K562 (cell line): ENCODE measurements around the gene LAMA5. TPM values are rescaled to one million over a fixed set of nuclear protein-coding genes. Genes with fewer than 3 reads are reported as not detected.

ENCODE experiments used
- ATAC-seq: fragments of 200-7000 bp; cut with Tn5 transposase; 3 replicates; pipeline ENCODE4 v1.9.1; 2020; ENCODE audit warnings: moderate library complexity
- BruUV-seq: library from RNA; stranded (reverse); fragments of 400-500 nt; replicated peaks from 2 replicates; lab custom pipeline; 2021; lab: Mats Ljungman, UMichigan
- CTCF ChIA-PET: fragments of 300-600 bp; formaldehyde crosslinking; extraction: SDS; loops from one replicate; lab custom pipeline; 2021; ENCODE audit warnings: low intra/inter-chr PET ratio; lab: Yijun Ruan, JAX
- POLR2A ChIA-PET: fragments of 300-600, 350-650 bp; sonication (Branson Sonifier 250); formaldehyde crosslinking; extraction: SDS; loops from one replicate; lab custom pipeline; 2021; ENCODE audit warnings: antibody characterized with exemption, inconsistent platforms; lab: Yijun Ruan, JAX
- DNase-seq, 4 experiments: peaks; one replicate each; pipeline versions ENCODE4 v3.0.0 to v3.0.0-alpha.2; 2011 to 2018; ENCODE audit warnings: low spot score in 3 of 4, mixed read lengths in 3 of 4; ENCODE audit errors: extremely low read depth in 1 of 4
- FAIRE-seq: peaks from 2 replicates; lab custom pipeline; 2011; peaks lifted over from hg19 to GRCh38; lab: Jason Lieb, UNC
- H2AFZ ChIP-seq: 2 replicates; pipeline ENCODE4 v1.6.0; 2011; ENCODE audit warnings: low read depth, low read length, control low read depth, inconsistent platforms
- H3K27ac ChIP-seq: fragments of 200-600 bp; 3 replicates; pipeline ENCODE4 v1.8.0; 2011; ENCODE audit warnings: low read depth, mild to moderate bottlenecking, control low read depth, inconsistent platforms, low read length, moderate library complexity, mixed read lengths; ENCODE audit errors: extremely low read depth
- H3K27me3 ChIP-seq, 2 experiments: fragments of 300-600 bp in 1 of 2; 2 replicates in 1 of 2; 3 replicates in 1 of 2; pipeline versions ENCODE4 v1.6.0 to v1.8.0; 2011; ENCODE audit warnings: inconsistent platforms in 2 of 2, low read length in 2 of 2, mild to moderate bottlenecking in 1 of 2, mixed read lengths in 1 of 2, moderate library complexity in 1 of 2; ENCODE audit not compliant: control insufficient read depth in 2 of 2, insufficient read depth in 2 of 2
- H3K36me3 ChIP-seq: fragments of 300-600 bp; 3 replicates; pipeline ENCODE4 v1.8.0; 2011; ENCODE audit warnings: mild to moderate bottlenecking, low read length, inconsistent platforms; ENCODE audit not compliant: control insufficient read depth, insufficient read depth
- H3K4me1 ChIP-seq, 2 experiments: fragments of 200-600 bp in 1 of 2; replicated peaks in 1 of 2; 2 replicates in 1 of 2; 3 replicates in 1 of 2; pipeline versions ENCODE4 v1.5.1 to v1.8.0; 2011; ENCODE audit warnings: inconsistent platforms in 2 of 2, low read length in 2 of 2, mild to moderate bottlenecking in 1 of 2, mixed read lengths in 1 of 2, moderate library complexity in 1 of 2; ENCODE audit not compliant: control insufficient read depth in 2 of 2, insufficient read depth in 2 of 2
- H3K4me2 ChIP-seq: 2 replicates; pipeline ENCODE4 v1.6.1; 2011; ENCODE audit warnings: low read length, control low read depth, inconsistent platforms, mixed read lengths; ENCODE audit not compliant: insufficient read depth
- H3K4me3 ChIP-seq: fragments of 200-600 bp; sonication (generic), shearing (Covaris generic); 2 replicates; pipeline ENCODE4 v1.5.1; 2016; ENCODE audit warnings: control low read depth, inconsistent platforms
- H3K79me2 ChIP-seq: fragments of 200-600 bp; 3 replicates; pipeline ENCODE4 v1.8.0; 2011; ENCODE audit warnings: low read length, inconsistent platforms; ENCODE audit not compliant: control insufficient read depth, insufficient read depth
- H3K9ac ChIP-seq, 2 experiments: 2 replicates each; pipeline versions ENCODE4 v1.6.0 to v1.6.1; 2011; ENCODE audit warnings: low read depth in 2 of 2, low read length in 2 of 2, control low read depth in 1 of 2, inconsistent platforms in 1 of 2, mild to moderate bottlenecking in 1 of 2, mixed read lengths in 1 of 2; ENCODE audit not compliant: insufficient read depth in 1 of 2
- H3K9me1 ChIP-seq: one replicate; pipeline ENCODE4 v1.6.0; 2011; ENCODE audit warnings: inconsistent platforms, mild to moderate bottlenecking, low read length, moderate library complexity; ENCODE audit not compliant: control insufficient read depth, insufficient read depth
- H3K9me3 ChIP-seq: replicated peaks from 2 replicates; pipeline ENCODE4 v1.5.1; 2011; ENCODE audit warnings: low read depth, low read length, inconsistent platforms; ENCODE audit not compliant: control insufficient read depth, insufficient read depth
- H4K20me1 ChIP-seq: replicated peaks from 2 replicates; pipeline ENCODE4 v1.6.1; 2011; ENCODE audit warnings: low read length, inconsistent platforms, mixed read lengths; ENCODE audit not compliant: control insufficient read depth, insufficient read depth
- CGGBP1 ChIP-seq: fragments of 250-450 bp; sonication (Bioruptor Pico); IDR thresholded peaks from 2 replicates; pipeline ENCODE4 v1.9.0; 2021; ENCODE audit warnings: mild to moderate bottlenecking
- CHD2 ChIP-seq: IDR thresholded peaks from 2 replicates; pipeline ENCODE4 v1.6.1; 2011; ENCODE audit warnings: low read depth, low read length
- IRF1 ChIP-seq: sonication (generic); formaldehyde crosslinking; IDR thresholded peaks from 2 replicates; pipeline ENCODE4 v1.8.0; 2022; ENCODE audit warnings: missing genetic modification reagents, mild to moderate bottlenecking, borderline replicate concordance
- POLR2G ChIP-seq: fragments of 200-400 bp; formaldehyde crosslinking; IDR thresholded peaks from 2 replicates; pipeline ENCODE4 v1.6.1; 2017; ENCODE audit warnings: low read depth, mild to moderate bottlenecking, antibody characterized with exemption, low read length, moderate library complexity
- TEAD2 ChIP-seq: fragments of 450-650 bp; IDR thresholded peaks from 2 replicates; pipeline ENCODE4 v1.6.1; 2016; ENCODE audit warnings: missing genetic modification characterization, control low read depth, missing compliant biosample characterization
- ZNF174 ChIP-seq: fragments of 250-450 bp; sonication (Bioruptor Pico); IDR thresholded peaks from 2 replicates; pipeline ENCODE4 v1.4.0; 2020; ENCODE audit warnings: mild to moderate bottlenecking
- ZNF224 ChIP-seq: sonication (generic); formaldehyde crosslinking; IDR thresholded peaks from 2 replicates; pipeline ENCODE4 v1.8.0; 2022; ENCODE audit warnings: mild to moderate bottlenecking, missing genetic modification reagents
- WGBS: fragments of 100-300 bp; shearing (Covaris generic); methylation state at CpG from one replicate; pipeline ENCODE4 v1.1.6; 2016; ENCODE audit warnings: low coverage, mixed read lengths; ENCODE audit not compliant: insufficient coverage; ENCODE audit errors: missing lambda C conversion rate; 5-methylcytosine and 5-hydroxymethylcytosine counted together
- in situ Hi-C: fragments of 300-500 bp; cut with MboI; formaldehyde crosslinking; loops from 4 replicates; pipeline ENCODE4 v1.15.0; 2018; ENCODE audit warnings: inconsistent platforms, mixed read lengths
- intact Hi-C: fragments of 100-400 bp; cut with micrococcal nuclease; formaldehyde crosslinking; loops from 2 replicates; pipeline ENCODE4 v1.14.2; 2022
- polyA plus RNA-seq, 8 experiments: library from polyadenylated mRNA; depleted of rRNA in 4 of 8; stranded (reverse) in 5 of 8; unstranded in 3 of 8; fragments of >200 nt; fragmentation: Nextera tagmentation in 2 of 8; fragmentation: Illumina TruSeq in 1 of 8; extraction: Ambion mirVana in 2 of 8; extraction: Trizol in 1 of 8; gene quantifications; 2 replicates each; pipeline versions ENCODE4 v1.2.1 to v1.2.3, GENCODE V29; 2011 to 2014; ENCODE audit warnings: inconsistent platforms in 1 of 8, missing spikeins in 1 of 8
- total RNA-seq, 7 experiments: library from RNA; depleted of rRNA in 6 of 7; stranded (reverse); fragments of >200 nt in 6 of 7; fragmentation: Illumina TruSeq in 2 of 7; extraction: Trizol in 2 of 7; gene quantifications; 2 replicates each; pipeline versions ENCODE4 v1.2.1 to v1.2.3, GENCODE V29; 2011 to 2021; ENCODE audit warnings: low replicate concordance in 1 of 7

LAMA5 gene
- total and polyA plus RNA-seq, 9 of the 15 experiments (the other 6 are each of a cell fraction or from before 2014, with no cell fraction given), result 0.31 to 101 (median 7.8) TPM

- no peak for FAIRE-seq
Observed at GRCh38 chr20:62372042-62372993, 5.2 kb upstream of the LAMA5 start.

DNA sequence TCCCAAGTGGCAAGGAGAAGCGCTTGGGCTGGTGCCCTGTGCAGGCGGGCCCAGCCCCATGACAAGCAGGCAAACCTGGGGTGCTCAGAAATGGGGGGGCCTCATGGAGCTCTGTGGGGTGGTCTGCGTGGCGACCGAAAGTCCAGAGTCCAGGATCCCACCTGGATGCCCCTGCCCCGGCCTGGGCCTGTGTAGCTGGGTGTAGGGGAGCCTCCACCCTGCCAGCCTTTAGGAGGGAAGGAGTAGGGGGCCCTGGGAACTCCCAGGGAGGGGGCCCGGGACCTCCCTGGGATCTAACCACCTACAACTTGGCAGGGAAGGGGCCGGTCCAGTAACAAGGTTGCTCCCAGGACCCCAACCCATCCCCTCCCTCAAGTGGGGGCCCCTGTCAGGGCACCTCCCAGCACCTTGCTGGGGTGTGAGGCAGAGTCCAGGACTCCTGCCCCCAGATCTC is 4.5 kb upstream of the LAMA5 start:
- H3K79me2 ChIP-seq, result peaks cover 5% of the 10 kb centered on the region
- no peaks in the 10 kb centered on the region for H3K9me1 ChIP-seq
- peaks cover 28 to 91% of the 10 kb centered on the region in 2 experiments for H3K4me1 ChIP-seq
- intact Hi-C loops, result no loop called here
- 63% methylated on average over 7 of the region's 8 CpGs for WGBS
- no peaks in the 10 kb centered on the region for H3K36me3 ChIP-seq
- TF ChIP-seq TEAD2 (tag) (no peak), CGGBP1 (CRISPR knock-in tag) (no peak), POLR2G (peak; percentile 5; the same call in 1 of the 2 replicates), IRF1 (no peak), ZNF174 (CRISPR knock-in tag) (no peak), CHD2 (no peak)
- FAIRE-seq, result no peak
- no peak overlapping the region for H2AFZ ChIP-seq
- ATAC-seq, result no peak
- no TSS peak for BruUV-seq
- in situ Hi-C loops, result no loop called here
- H3K9me3 ChIP-seq, result no peaks in the 10 kb centered on the region
- no peaks in the 10 kb centered on the region for H4K20me1 ChIP-seq
- ChIA-PET POLR2A (interaction anchor here (0.6 kb wide), 2 partner anchors 11 to 369 kb away, joined by 3 to 4 read pairs; no protein-coding TSS in a partner anchor), CTCF (no interaction called here)
- no peak overlapping the region; a peak in 1 of 4 replicates for H3K9ac ChIP-seq
- H3K27ac ChIP-seq, result no peak overlapping the region
- no peaks in the 10 kb centered on the region for H3K27me3 ChIP-seq
- H3K4me2 ChIP-seq, result no peak overlapping the region
- H3K4me3 ChIP-seq, result no peak overlapping the region
- DNase-seq, result no peak

More at GRCh38 chr20:62372042-62372993, 5.2 kb upstream of the LAMA5 start:
- Histone ChIP-seq H3K4me2 (no peak overlapping the region), H3K27ac (no peak overlapping the region), H3K4me3 (no peak overlapping the region), H3K4me1 (peaks cover 28 to 88% of the 10 kb centered on the region in 2 experiments), H4K20me1 (no peaks in the 10 kb centered on the region), H3K9me1 (no peaks in the 10 kb centered on the region), H2AFZ (no peak overlapping the region), H3K9ac (no peak overlapping the region), H3K79me2 (no peaks in the 10 kb centered on the region), H3K36me3 (no peaks in the 10 kb centered on the region), H3K27me3 (no peaks in the 10 kb centered on the region), H3K9me3 (no peaks in the 10 kb centered on the region)
- in situ Hi-C loops, result no loop called here
- intact Hi-C loops, result no loop called here
- TF ChIP-seq POLR2G (0 out of 2 replicates have a peak, but pooled peaks have one; percentile 30), ZNF224 (CRISPR knock-in tag) (no peak)
- ChIA-PET CTCF (no interaction called here), POLR2A (interaction anchor here (0.6 kb wide), 1 partner anchor 36 kb away, joined by 4 read pairs; no protein-coding TSS in a partner anchor)
- ATAC-seq (no peak), DNase-seq (no peak)
- WGBS, result 58% methylated on average over 20 of the region's 29 CpGs
- BruUV-seq, result no TSS peak
